IMR-90 (cell line): ENCODE data around the gene RUNX1. TPM values are rescaled to one million over a fixed set of nuclear protein-coding genes. Genes with fewer than 3 reads are reported as not detected.

ENCODE experiments used
- ATAC-seq: fragments of 200-7000 bp; cut with Tn5 transposase; 2 replicates; pipeline ENCODE4 v1.9.1; 2020; ENCODE audit warnings: low read depth, mild to moderate bottlenecking, moderate library complexity
- BruUV-seq: library from RNA; stranded (reverse); fragments of 400-500 nt; replicated peaks from 2 replicates; lab custom pipeline; 2021; lab: Mats Ljungman, UMichigan
- CTCF ChIA-PET: fragments of 300-600 bp; formaldehyde crosslinking; extraction: SDS; loops from one replicate; lab custom pipeline; 2021; ENCODE audit warnings: antibody characterized with exemption; lab: Yijun Ruan, JAX
- POLR2A ChIA-PET: fragments of 300-600 bp; sonication (Branson Sonifier 250); formaldehyde crosslinking; loops from one replicate; lab custom pipeline; 2022; ENCODE audit warnings: antibody characterized with exemption; ENCODE audit not compliant: unreplicated experiment; lab: Charles Lee
- DNase-seq: peaks from one replicate; pipeline ENCODE4 v3.0.0; 2013
- H2AFZ ChIP-seq: replicated peaks from 2 replicates; pipeline ENCODE3; 2013; ENCODE audit warnings: low read length, mild to moderate bottlenecking; ENCODE audit not compliant: poor library complexity
- H2AK5ac ChIP-seq: 2 replicates; pipeline ENCODE4 v1.6.1; 2013; ENCODE audit warnings: low read depth, low read length, inconsistent platforms
- H2AK9ac ChIP-seq: replicated peaks from 2 replicates; pipeline ENCODE3; 2013; ENCODE audit warnings: mild to moderate bottlenecking, low read depth, low read length, moderate library complexity; ENCODE audit not compliant: poor library complexity
- H2BK120ac ChIP-seq: 2 replicates; pipeline ENCODE4 v1.6.1; 2013; ENCODE audit warnings: low read depth, low read length, inconsistent platforms
- H2BK15ac ChIP-seq: 3 replicates; pipeline ENCODE4 v1.6.1; 2013; ENCODE audit warnings: low read depth, low read length, inconsistent platforms
- H2BK20ac ChIP-seq: 2 replicates; pipeline ENCODE4 v1.6.1; 2013; ENCODE audit warnings: low read depth, mild to moderate bottlenecking, inconsistent platforms, low read length, moderate library complexity
- H2BK5ac ChIP-seq: 2 replicates; pipeline ENCODE4 v1.6.1; 2013; ENCODE audit warnings: mild to moderate bottlenecking, low read depth, low read length, inconsistent platforms; ENCODE audit not compliant: poor library complexity, severe bottlenecking
- H3K14ac ChIP-seq: replicated peaks from 2 replicates; pipeline ENCODE4 v1.6.1; 2013; ENCODE audit warnings: low read depth, low read length, inconsistent platforms
- H3K18ac ChIP-seq: 2 replicates; pipeline ENCODE4 v1.6.1; 2013; ENCODE audit warnings: low read depth, low read length, control low read depth
- H3K23ac ChIP-seq: 2 replicates; pipeline ENCODE4 v1.6.1; 2013; ENCODE audit warnings: low read depth, low read length, inconsistent platforms
- H3K27ac ChIP-seq: 2 replicates; pipeline ENCODE4 v1.5.1; 2013; ENCODE audit warnings: mild to moderate bottlenecking, control low read depth, low read length; ENCODE audit not compliant: insufficient read depth
- H3K27me3 ChIP-seq: 2 replicates; pipeline ENCODE4 v1.6.1; 2013; ENCODE audit warnings: low read length; ENCODE audit not compliant: control insufficient read depth, insufficient read depth
- H3K36me3 ChIP-seq: 2 replicates; pipeline ENCODE4 v1.6.1; 2013; ENCODE audit warnings: low read length, mixed read lengths; ENCODE audit not compliant: control insufficient read depth, insufficient read depth
- H3K4ac ChIP-seq: 2 replicates; pipeline ENCODE4 v1.6.1; 2013; ENCODE audit warnings: low read depth, low read length, inconsistent platforms
- H3K4me1 ChIP-seq: 2 replicates; pipeline ENCODE4 v1.6.1; 2013; ENCODE audit warnings: low read length, mixed read lengths; ENCODE audit not compliant: control insufficient read depth, insufficient read depth
- H3K4me2 ChIP-seq: 2 replicates; pipeline ENCODE4 v1.6.1; 2013; ENCODE audit warnings: low read depth, mild to moderate bottlenecking, control low read depth, low read length, moderate library complexity
- H3K4me3 ChIP-seq: 2 replicates; pipeline ENCODE4 v1.5.1; 2013; ENCODE audit warnings: low read depth, mild to moderate bottlenecking, control low read depth, low read length, moderate library complexity; ENCODE audit not compliant: insufficient read depth
- H3K56ac ChIP-seq: 2 replicates; pipeline ENCODE4 v1.6.1; 2013; ENCODE audit warnings: low read length, inconsistent platforms; ENCODE audit not compliant: insufficient read depth; ENCODE audit errors: extremely low read depth
- H3K79me1 ChIP-seq, 2 experiments: 2 replicates each; pipeline ENCODE4 v1.6.1; 2013; ENCODE audit warnings: low read length in 2 of 2, inconsistent platforms in 1 of 2, low read depth in 1 of 2
- H3K9ac ChIP-seq: 2 replicates; pipeline ENCODE4 v1.6.1; 2013; ENCODE audit warnings: low read depth, low read length, control low read depth
- H3K9me1 ChIP-seq: 2 replicates; pipeline ENCODE4 v1.6.1; 2013; ENCODE audit warnings: low read length, inconsistent platforms; ENCODE audit not compliant: insufficient read depth
- H3K9me3 ChIP-seq: 2 replicates; pipeline ENCODE4 v1.6.1; 2013; ENCODE audit warnings: low read length; ENCODE audit not compliant: control insufficient read depth, insufficient read depth
- H4K20me1 ChIP-seq: 2 replicates; pipeline ENCODE4 v1.6.1; 2013; ENCODE audit warnings: low read length, inconsistent platforms; ENCODE audit not compliant: insufficient read depth
- H4K5ac ChIP-seq: 2 replicates; pipeline ENCODE4 v1.6.1; 2013; ENCODE audit warnings: mild to moderate bottlenecking, low read depth, low read length, control low read depth
- H4K8ac ChIP-seq, 2 experiments: 2 replicates each; pipeline ENCODE4 v1.6.1; 2013; ENCODE audit warnings: low read depth in 2 of 2, low read length in 2 of 2, control low read depth in 1 of 2, inconsistent platforms in 1 of 2
- H4K91ac ChIP-seq: 2 replicates; pipeline ENCODE4 v1.6.1; 2013; ENCODE audit warnings: low read depth, low read length, inconsistent platforms; ENCODE audit not compliant: insufficient read depth
- CEBPB ChIP-seq: IDR thresholded peaks from 2 replicates; pipeline ENCODE4 v1.6.1; 2012; ENCODE audit warnings: low read depth, low read length, improper control_type of control experiment
- CHD1 ChIP-seq: IDR thresholded peaks from 2 replicates; pipeline ENCODE4 v1.6.1; 2012; ENCODE audit warnings: low read depth, low read length, improper control_type of control experiment
- FOS ChIP-seq: fragments of 150-350 bp; IDR thresholded peaks from 2 replicates; pipeline ENCODE4 v1.6.1; 2016; ENCODE audit warnings: low read depth, low read length
- MAZ ChIP-seq: IDR thresholded peaks from 2 replicates; pipeline ENCODE4 v1.6.1; 2012; ENCODE audit warnings: low read depth, mild to moderate bottlenecking, low read length, improper control_type of control experiment, moderate library complexity, borderline replicate concordance
- MXI1 ChIP-seq: IDR thresholded peaks from 2 replicates; pipeline ENCODE4 v1.6.1; 2012; ENCODE audit warnings: low read depth, mild to moderate bottlenecking, low read length, moderate library complexity, borderline replicate concordance
- POLR2A ChIP-seq: IDR thresholded peaks from 2 replicates; pipeline ENCODE4 v1.6.1; 2012; ENCODE audit warnings: mild to moderate bottlenecking, low read depth, low read length
- RAD21 ChIP-seq: IDR thresholded peaks from 2 replicates; pipeline ENCODE4 v1.6.1; 2012; ENCODE audit warnings: low read length, improper control_type of control experiment
- RCOR1 ChIP-seq: IDR thresholded peaks from 2 replicates; pipeline ENCODE4 v1.6.1; 2012; ENCODE audit warnings: mild to moderate bottlenecking, low read length, improper control_type of control experiment; ENCODE audit not compliant: insufficient replicate concordance
- RFX5 ChIP-seq: IDR thresholded peaks from 2 replicates; pipeline ENCODE4 v1.8.0; 2012; ENCODE audit warnings: low read depth, mild to moderate bottlenecking, low read length, moderate library complexity
- SMC3 ChIP-seq: fragments of 150-350 bp; IDR thresholded peaks from 2 replicates; pipeline ENCODE4 v1.6.1; 2016; ENCODE audit warnings: low read depth, mild to moderate bottlenecking, antibody characterized with exemption, low read length, moderate library complexity
- WGBS, 2 experiments: methylation state at CpG; one replicate each; pipeline versions ENCODE4 v1.1.5 to v1.1.7; 2013; ENCODE audit warnings: missing lambda C conversion rate in 2 of 2; ENCODE audit not compliant: insufficient read length in 1 of 2; ENCODE audit errors: extremely low coverage in 2 of 2; 5-methylcytosine and 5-hydroxymethylcytosine counted together
- dilution Hi-C: fragments of 300-500 bp; cut with HindIII; formaldehyde crosslinking; loops from one replicate; pipeline ENCODE4 v1.14.3; 2018; ENCODE audit warnings: low sequenced_read_pairs; ENCODE audit not compliant: unreplicated experiment
- in situ Hi-C: fragments of 300-500 bp; cut with MboI; formaldehyde crosslinking; loops from 3 replicates; pipeline ENCODE4 v1.14.3; 2019; ENCODE audit warnings: low sequenced_read_pairs, inconsistent platforms, mixed read lengths
- intact Hi-C: fragments of 100-400 bp; cut with micrococcal nuclease; formaldehyde crosslinking; loops from 2 replicates; pipeline ENCODE4 v1.10.0; 2022
- polyA plus RNA-seq, 3 experiments: library from polyadenylated mRNA; depleted of rRNA; stranded (reverse); fragments of >200 nt; gene quantifications; 2 replicates each; pipeline ENCODE4 v1.2.3, GENCODE V29; 2012; ENCODE audit warnings: low replicate concordance in 1 of 3
- total RNA-seq: library from RNA; depleted of rRNA; stranded (reverse); fragments of >200 nt; gene quantifications from 2 replicates; pipeline ENCODE4 v1.2.3, GENCODE V29; 2012
- TF ChIP-seq, protein P1 (sequence below): conservative IDR thresholded peaks from 2 replicates; pipeline ENCODE4 v1.5.1; 2012; ENCODE audit warnings: mild to moderate bottlenecking, low read depth, low read length, improper control_type of control experiment

Gene RUNX1
- total and polyA plus RNA-seq, 2 of the 4 experiments (the other 2 are of a cell fraction): 34.5 to 56.5 TPM

DNA sequence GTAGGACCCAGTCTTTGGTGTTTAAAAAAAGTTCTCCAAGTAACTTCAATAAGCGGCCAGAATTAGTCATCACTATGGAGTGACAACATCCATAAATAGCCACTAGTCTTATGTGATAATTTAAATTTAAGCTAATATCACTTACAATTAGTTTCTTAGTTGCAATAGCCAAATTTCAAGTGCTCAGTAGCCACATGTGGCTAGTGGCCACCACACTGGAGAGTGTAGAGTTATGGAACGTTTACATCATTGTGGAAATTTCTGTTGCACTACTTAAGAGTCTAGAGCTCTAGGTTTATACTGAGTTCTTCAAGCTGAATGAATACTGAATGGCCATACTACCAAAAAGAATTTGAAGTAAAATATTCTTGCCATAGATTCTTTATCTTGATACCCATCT, 121.1 kb downstream of the RUNX1 start:
- Histone ChIP-seq H3K4me1 (peaks cover 2% of the 10 kb centered on the region; the same call in 1 of the 2 replicates), H3K79me1 (no peaks in the 10 kb centered on the region), H3K4me3 (no peak overlapping the region), H4K5ac (no peak overlapping the region), H3K56ac (no peak overlapping the region), H2BK15ac (no peak overlapping the region), H3K36me3 (no peaks in the 10 kb centered on the region), H2BK5ac (no peak overlapping the region), H2AK5ac (no peak overlapping the region), H2BK20ac (no peak overlapping the region), H4K8ac (no peak overlapping the region), H3K23ac (no peak overlapping the region), H2BK120ac (no peak overlapping the region), H3K18ac (no peak overlapping the region), H3K4ac (no peak overlapping the region), H4K91ac (no peak overlapping the region), H2AK9ac (no peak overlapping the region), H3K27me3 (no peaks in the 10 kb centered on the region), H3K9me3 (no peaks in the 10 kb centered on the region), H3K4me2 (no peak overlapping the region), H2AFZ (no peak overlapping the region), H3K9me1 (no peaks in the 10 kb centered on the region), H4K20me1 (no peaks in the 10 kb centered on the region), H3K14ac (no peak overlapping the region), H3K27ac (no peak overlapping the region), H3K9ac (no peak overlapping the region)
- BruUV-seq: no TSS peak
- ATAC-seq (no peak), DNase-seq (no peak)
- WGBS, 2 experiments: no CpG with 5 or more reads among the region's 2 CpGs
- in situ Hi-C loops: no loop called here
- POLR2A ChIA-PET: interaction anchor here (0.6 kb wide), 1 partner anchor 533 kb away, joined by 3 read pairs; no protein-coding TSS in a partner anchor
- CTCF ChIA-PET: interaction anchor here (0.6 kb wide), 1 partner anchor 165 kb away, joined by 4 read pairs; no protein-coding TSS in a partner anchor
- dilution Hi-C loops: no loop called here
- intact Hi-C loops: no loop called here
- TF ChIP-seq MXI1 (no peak), CHD1 (no peak), SMC3 (no peak), RCOR1 (no peak), RFX5 (no peak), POLR2A (no peak), CEBPB (no peak), RAD21 (no peak), MAZ (no peak), FOS (no peak)
- TF ChIP-seq, protein P1, sequence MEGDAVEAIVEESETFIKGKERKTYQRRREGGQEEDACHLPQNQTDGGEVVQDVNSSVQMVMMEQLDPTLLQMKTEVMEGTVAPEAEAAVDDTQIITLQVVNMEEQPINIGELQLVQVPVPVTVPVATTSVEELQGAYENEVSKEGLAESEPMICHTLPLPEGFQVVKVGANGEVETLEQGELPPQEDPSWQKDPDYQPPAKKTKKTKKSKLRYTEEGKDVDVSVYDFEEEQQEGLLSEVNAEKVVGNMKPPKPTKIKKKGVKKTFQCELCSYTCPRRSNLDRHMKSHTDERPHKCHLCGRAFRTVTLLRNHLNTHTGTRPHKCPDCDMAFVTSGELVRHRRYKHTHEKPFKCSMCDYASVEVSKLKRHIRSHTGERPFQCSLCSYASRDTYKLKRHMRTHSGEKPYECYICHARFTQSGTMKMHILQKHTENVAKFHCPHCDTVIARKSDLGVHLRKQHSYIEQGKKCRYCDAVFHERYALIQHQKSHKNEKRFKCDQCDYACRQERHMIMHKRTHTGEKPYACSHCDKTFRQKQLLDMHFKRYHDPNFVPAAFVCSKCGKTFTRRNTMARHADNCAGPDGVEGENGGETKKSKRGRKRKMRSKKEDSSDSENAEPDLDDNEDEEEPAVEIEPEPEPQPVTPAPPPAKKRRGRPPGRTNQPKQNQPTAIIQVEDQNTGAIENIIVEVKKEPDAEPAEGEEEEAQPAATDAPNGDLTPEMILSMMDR: no peak
